ENCODE results near the gene NKIRAS1.

DNA sequence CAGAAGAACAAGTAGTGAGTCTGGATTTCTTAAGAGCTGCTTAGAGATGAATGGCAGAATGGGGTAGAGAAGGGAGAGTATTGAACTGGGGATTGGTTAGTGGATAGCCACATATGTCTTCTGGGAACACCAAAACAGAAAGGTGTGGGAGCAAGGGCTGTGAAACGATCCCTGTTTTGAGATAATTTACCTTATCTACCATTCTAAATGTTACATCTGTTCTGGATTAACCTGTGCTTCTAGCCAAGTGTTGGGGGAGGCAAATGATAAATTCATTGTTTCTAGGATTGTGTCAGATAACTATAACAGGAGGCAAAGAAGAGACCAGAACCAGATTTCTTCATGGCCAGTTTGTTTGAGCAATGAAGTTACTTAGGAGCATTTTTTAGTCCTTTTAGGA lies 36.7 kb upstream of the NKIRAS1 start:
- TF ChIP-seq, protein P1, sequence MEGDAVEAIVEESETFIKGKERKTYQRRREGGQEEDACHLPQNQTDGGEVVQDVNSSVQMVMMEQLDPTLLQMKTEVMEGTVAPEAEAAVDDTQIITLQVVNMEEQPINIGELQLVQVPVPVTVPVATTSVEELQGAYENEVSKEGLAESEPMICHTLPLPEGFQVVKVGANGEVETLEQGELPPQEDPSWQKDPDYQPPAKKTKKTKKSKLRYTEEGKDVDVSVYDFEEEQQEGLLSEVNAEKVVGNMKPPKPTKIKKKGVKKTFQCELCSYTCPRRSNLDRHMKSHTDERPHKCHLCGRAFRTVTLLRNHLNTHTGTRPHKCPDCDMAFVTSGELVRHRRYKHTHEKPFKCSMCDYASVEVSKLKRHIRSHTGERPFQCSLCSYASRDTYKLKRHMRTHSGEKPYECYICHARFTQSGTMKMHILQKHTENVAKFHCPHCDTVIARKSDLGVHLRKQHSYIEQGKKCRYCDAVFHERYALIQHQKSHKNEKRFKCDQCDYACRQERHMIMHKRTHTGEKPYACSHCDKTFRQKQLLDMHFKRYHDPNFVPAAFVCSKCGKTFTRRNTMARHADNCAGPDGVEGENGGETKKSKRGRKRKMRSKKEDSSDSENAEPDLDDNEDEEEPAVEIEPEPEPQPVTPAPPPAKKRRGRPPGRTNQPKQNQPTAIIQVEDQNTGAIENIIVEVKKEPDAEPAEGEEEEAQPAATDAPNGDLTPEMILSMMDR (conservative IDR thresholded peaks at IDR 0.05 in 1 of 2, IDR thresholded peaks at IDR 0.05 in 1 of 2; ENCODE audit: low read depth in 1 of 2, low read length in 2 of 2), result no peak
- TF ChIP-seq EZH2 (IDR thresholded peaks at IDR 0.05; ENCODE audit: low read length, missing control alignments), result no peak
